ENCODE results near the gene PAN2. TPM values are rescaled to one million over a fixed set of nuclear protein-coding genes. Genes with fewer than 3 reads are reported as not detected.
A peak's percentile ranks its signal among the peaks of the same experiment; 100 is the strongest.
"Not testable (repeated sequence)": the region's sequence is repeated elsewhere in the genome, so short reads cannot be mapped to it uniquely, and the experiment has no call there.

Gene PAN2
- total RNA-seq, 1 donor from 2014 or later, result 101 TPM

GRCh38 chr12:56336361-56337167 lies 2.8 kb upstream of the PAN2 start:
- H3K27ac Mint-ChIP-seq (ENCODE audit: unreplicated experiment), result no peak overlapping the region
- no peak overlapping the region for H3K4me3 Mint-ChIP-seq (ENCODE audit: unreplicated experiment)
- DNase-seq, result no peak
- peaks cover 8% of the 10 kb centered on the region for H3K9me3 Mint-ChIP-seq (ENCODE audit: unreplicated experiment)
- peaks cover 7% of the 10 kb centered on the region for H3K4me1 Mint-ChIP-seq (ENCODE audit: low read depth, unreplicated experiment)
- H3K27me3 Mint-ChIP-seq (ENCODE audit: unreplicated experiment), result peaks cover 3% of the 10 kb centered on the region
- no peak for TF ChIP-seq CTCF (IDR thresholded peaks at IDR 0.05; ENCODE audit: partially characterized antibody, unreplicated experiment)
- H3K36me3 Mint-ChIP-seq (ENCODE audit: unreplicated experiment), result no peaks in the 10 kb centered on the region

GRCh38 chr12:56335527-56335926 lies 1.7 kb upstream of the PAN2 start:
- H3K36me3 Mint-ChIP-seq (ENCODE audit: unreplicated experiment); DNase-seq; H3K27ac Mint-ChIP-seq (ENCODE audit: unreplicated experiment); H3K4me1 Mint-ChIP-seq (ENCODE audit: low read depth, unreplicated experiment); H3K27me3 Mint-ChIP-seq (ENCODE audit: unreplicated experiment); H3K9me3 Mint-ChIP-seq (ENCODE audit: unreplicated experiment); H3K4me3 Mint-ChIP-seq (ENCODE audit: unreplicated experiment): not testable (repeated sequence)

- Mint-ChIP-seq H3K27ac (ENCODE audit: unreplicated experiment) (peak overlapping the region; percentile 81), H3K9me3 (ENCODE audit: unreplicated experiment) (peaks cover 8% of the 10 kb centered on the region), H3K4me1 (ENCODE audit: low read depth, unreplicated experiment) (peaks cover 7% of the 10 kb centered on the region), H3K27me3 (ENCODE audit: unreplicated experiment) (peaks cover 3% of the 10 kb centered on the region), H3K4me3 (ENCODE audit: unreplicated experiment) (peak overlapping the region; percentile 93), H3K36me3 (ENCODE audit: unreplicated experiment) (no peaks in the 10 kb centered on the region)
- TF ChIP-seq CTCF (IDR thresholded peaks at IDR 0.05; ENCODE audit: partially characterized antibody, unreplicated experiment), result peak; percentile 5
- no peak for DNase-seq
These were observed 642 bp upstream of the PAN2 start for GRCh38 chr12:56334490-56334793.

GRCh38 chr12:56333197-56333678 lies 562 bp downstream of the PAN2 start:
- H3K4me1 Mint-ChIP-seq (ENCODE audit: low read depth, unreplicated experiment), result peaks cover 7% of the 10 kb centered on the region
- H3K4me3 Mint-ChIP-seq (ENCODE audit: unreplicated experiment), result peak overlapping the region; percentile 93
- peaks cover 3% of the 10 kb centered on the region for H3K27me3 Mint-ChIP-seq (ENCODE audit: unreplicated experiment)
- DNase-seq, result no peak
- TF ChIP-seq CTCF (IDR thresholded peaks at IDR 0.05; ENCODE audit: partially characterized antibody, unreplicated experiment), result no peak
- peak overlapping the region; percentile 95 for H3K27ac Mint-ChIP-seq (ENCODE audit: unreplicated experiment)
- H3K36me3 Mint-ChIP-seq (ENCODE audit: unreplicated experiment), result no peaks in the 10 kb centered on the region
- H3K9me3 Mint-ChIP-seq (ENCODE audit: unreplicated experiment), result peaks cover 8% of the 10 kb centered on the region

GRCh38 chr12:56332512-56333196 lies 1.1 kb downstream of the PAN2 start:
- no peak for DNase-seq
- peak overlapping the region; percentile 93 for H3K4me3 Mint-ChIP-seq (ENCODE audit: unreplicated experiment)
- H3K9me3 Mint-ChIP-seq (ENCODE audit: unreplicated experiment), result peaks cover 8% of the 10 kb centered on the region
- H3K27ac Mint-ChIP-seq (ENCODE audit: unreplicated experiment), result peak overlapping the region; percentile 95
- no peaks in the 10 kb centered on the region for H3K36me3 Mint-ChIP-seq (ENCODE audit: unreplicated experiment)
- H3K4me1 Mint-ChIP-seq (ENCODE audit: low read depth, unreplicated experiment), result peaks cover 7% of the 10 kb centered on the region
- H3K27me3 Mint-ChIP-seq (ENCODE audit: unreplicated experiment), result peaks cover 3% of the 10 kb centered on the region
- TF ChIP-seq CTCF (IDR thresholded peaks at IDR 0.05; ENCODE audit: partially characterized antibody, unreplicated experiment), result no peak

All from glutamatergic neuron (in vitro differentiated cells).